ENCODE results near the gene F2RL3. TPM values are rescaled to one million over a fixed set of nuclear protein-coding genes. Genes with fewer than 3 reads are reported as not detected.
"Not testable (repeated sequence)": the region's sequence is repeated elsewhere in the genome, so short reads cannot be mapped to it uniquely, and the experiment has no call there.

The F2RL3 gene
- total and polyA plus RNA-seq, 8 donors: 0.58 to 6.8 (median 1.8) TPM; not detected in 1

- H3K36me3 ChIP-seq: peaks cover 67 to 83% (median 81%) of the 10 kb centered on the region in 4 donors
- no peaks in the 10 kb centered on the region for H3K27me3 ChIP-seq
- H3K4me3 ChIP-seq: no peak overlapping the region
- TF ChIP-seq POLR2AphosphoS5 (IDR thresholded peaks at IDR 0.05) (peak in 1 of 3 donors; percentile 26), EP300 (IDR thresholded peaks at IDR 0.05) (no peak)
- DNase-seq: peak; percentile 37 to 50
- no peaks in the 10 kb centered on the region for H3K9me3 ChIP-seq
- WGBS, 5 donors: 42 to 59% (median 49%) methylated on average over 7 of the region's 7 CpGs
- H3K4me1 ChIP-seq: peaks cover 0 to 15% (median 4%) of the 10 kb centered on the region in 4 donors
- intact Hi-C loops (cut with DNase I; ENCODE audit: low total_unique reads): no loop called here
- peak overlapping the region in 4 of 5 donors; percentile 47 to 68 (median 56) for H3K27ac ChIP-seq
Observed at GRCh38 chr19:16871871-16872270, 16.9 kb upstream of the F2RL3 start.

GRCh38 chr19:16872728-16873127, 16.1 kb upstream of the F2RL3 start:
- 93 to 96% (median 94%) methylated on average over 16 to 21 of the region's 21 CpGs for WGBS, 5 donors
- Histone ChIP-seq H3K27me3 (no peaks in the 10 kb centered on the region), H3K36me3 (peaks cover 67 to 83% (median 81%) of the 10 kb centered on the region in 4 donors), H3K4me3 (no peak overlapping the region), H3K4me1 (peaks cover 0 to 15% (median 4%) of the 10 kb centered on the region in 4 donors), H3K27ac (peak overlapping the region in 4 of 5 donors; percentile 47 to 68 (median 56)), H3K9me3 (no peaks in the 10 kb centered on the region)
- intact Hi-C loops (cut with DNase I; ENCODE audit: low total_unique reads): no loop called here
- DNase-seq: no peak
- TF ChIP-seq POLR2AphosphoS5 (IDR thresholded peaks at IDR 0.05) (no peak), POLR2A (IDR thresholded peaks at IDR 0.05) (no peak), CTCF (IDR thresholded peaks at IDR 0.05) (no peak), EP300 (IDR thresholded peaks at IDR 0.05) (no peak)

GRCh38 chr19:16873594-16873993, 15.2 kb upstream of the F2RL3 start:
- Histone ChIP-seq H3K4me1 (peaks cover 0 to 15% (median 4%) of the 10 kb centered on the region in 4 donors), H3K27ac (peak overlapping the region in 3 of 5 donors; percentile 5 to 68 (median 54)), H3K4me3 (no peak overlapping the region), H3K27me3 (no peaks in the 10 kb centered on the region), H3K36me3 (peaks cover 68 to 83% (median 81%) of the 10 kb centered on the region in 4 donors), H3K9me3 (no peaks in the 10 kb centered on the region)
- 84 to 95% (median 93%) methylated on average over 3 of the region's 3 CpGs for WGBS, 5 donors
- TF ChIP-seq POLR2AphosphoS5 (IDR thresholded peaks at IDR 0.05) (no peak), EP300 (IDR thresholded peaks at IDR 0.05) (no peak), POLR2A (IDR thresholded peaks at IDR 0.05) (no peak), CTCF (IDR thresholded peaks at IDR 0.05) (no peak)
- no peak for DNase-seq
- intact Hi-C loops (cut with DNase I; ENCODE audit: low total_unique reads): no loop called here

- intact Hi-C loops (cut with DNase I; ENCODE audit: low total_unique reads): no loop called here
- no peak overlapping the region for H3K4me3 ChIP-seq
- no peak for DNase-seq
- no peaks in the 10 kb centered on the region for H3K9me3 ChIP-seq
- H3K27me3 ChIP-seq: no peaks in the 10 kb centered on the region
- peak overlapping the region in 2 of 5 donors; percentile 14 to 33 for H3K27ac ChIP-seq
- H3K36me3 ChIP-seq: peaks cover 67 to 83% (median 81%) of the 10 kb centered on the region in 4 donors
- WGBS, 5 donors: 85 to 100% (median 91%) methylated on average over 1 of the region's 1 CpG
- peaks cover 0 to 15% (median 4%) of the 10 kb centered on the region in 4 donors for H3K4me1 ChIP-seq
- TF ChIP-seq EP300 (IDR thresholded peaks at IDR 0.05): no peak
Observed at GRCh38 chr19:16874250-16874977, 14.4 kb upstream of the F2RL3 start.

GRCh38 chr19:16874978-16875299, 13.9 kb upstream of the F2RL3 start:
- peaks cover 65 to 83% (median 81%) of the 10 kb centered on the region in 4 donors for H3K36me3 ChIP-seq
- H3K4me3 ChIP-seq; intact Hi-C loops (cut with DNase I; ENCODE audit: low total_unique reads): not testable (repeated sequence)

More at GRCh38 chr19:16874978-16875299, 13.9 kb upstream of the F2RL3 start:
- Histone ChIP-seq H3K4me1 (peaks cover 0 to 15% (median 4%) of the 10 kb centered on the region in 4 donors), H3K27ac (peak overlapping the region in 2 of 5 donors; percentile 14 to 33)
- H3K9me3 ChIP-seq, H3K27me3 ChIP-seq, DNase-seq: not testable (repeated sequence)

All from stomach (tissue), 9 donors.